ENCODE measurements around the gene CGB8.

DNA sequence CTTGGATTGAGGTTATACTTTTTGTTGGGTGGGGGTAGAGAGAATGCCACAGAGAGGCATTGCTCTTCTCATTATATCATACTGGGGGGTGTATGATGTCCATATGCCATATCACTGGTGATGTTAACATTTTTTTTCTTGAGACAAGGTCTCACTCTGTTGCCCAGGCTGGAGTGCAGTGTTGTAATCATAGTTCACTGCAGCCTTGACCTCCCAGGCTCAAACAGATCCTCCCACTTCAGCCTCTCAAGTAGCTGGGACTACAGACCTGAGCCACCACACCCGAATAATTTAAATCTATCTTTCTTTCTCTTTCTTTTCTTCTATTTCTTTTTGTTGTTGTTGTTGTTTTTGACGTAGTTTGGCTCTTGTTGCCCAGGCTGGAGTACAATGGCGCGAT, 31.5 kb upstream of the CGB8 start:
- TF ChIP-seq EZH2 (IDR thresholded peaks at IDR 0.05; ENCODE audit: borderline replicate concordance) (no peak), EZH2phosphoT487 (IDR thresholded peaks at IDR 0.05; ENCODE audit: low read depth, severe bottlenecking, unreplicated experiment) (no peak)

All from hepatocyte (in vitro differentiated cells).